Lower leg skin (tissue), 4 donors: ENCODE measurements around the gene HNRNPAB. TPM values are rescaled to one million over a fixed set of nuclear protein-coding genes. Genes with fewer than 3 reads are reported as not detected.
"Not testable (repeated sequence)": the region's sequence is repeated elsewhere in the genome, so short reads cannot be mapped to it uniquely, and the experiment has no call there.

Experiments
- DNase-seq, 2 donors: peaks; one replicate each; pipeline ENCODE4 v3.0.0-alpha.2; 2019; ENCODE audit warnings: low spot score in 2 of 2
- H3K4me3 ChIP-seq: fragments of 200-600 bp; sonication (generic); 2 replicates; pipeline ENCODE4 v1.5.1; 2017; ENCODE audit warnings: mild to moderate bottlenecking, low read depth; ENCODE audit not compliant: poor library complexity, severe bottlenecking
- POLR2A ChIP-seq, 2 donors: fragments of 450-650 bp; IDR thresholded peaks; one replicate each; pipeline ENCODE4 v1.6.1; 2016 to 2017; ENCODE audit warnings: antibody characterized with exemption in 2 of 2, mild to moderate bottlenecking in 1 of 2, moderate library complexity in 1 of 2
- WGBS, 2 donors: methylation state at CpG; one replicate each; pipeline ENCODE4 v1.1.5; 2018; 5-methylcytosine and 5-hydroxymethylcytosine counted together
- intact Hi-C: fragments of 100-400 bp; cut with DNase I; formaldehyde crosslinking; loops from one replicate; pipeline ENCODE4 v1.15.0; 2023; ENCODE audit warnings: low total_unique reads
- total RNA-seq, 4 donors: library from RNA; depleted of rRNA; stranded (reverse); fragments of >200 nt; gene quantifications; one replicate each; pipeline ENCODE4 v1.1.0, GENCODE V29; 2016
- TF ChIP-seq, protein P1 (sequence below), 3 donors: fragments of 450-650 bp; IDR thresholded peaks; one replicate each; pipeline ENCODE4 v1.5.1; 2016; ENCODE audit warnings: antibody characterized with exemption in 3 of 3, mild to moderate bottlenecking in 3 of 3, moderate library complexity in 2 of 3

HNRNPAB gene
- total RNA-seq, 4 donors from 2014 or later, result 76.4 to 124 (median 102) TPM

DNA sequence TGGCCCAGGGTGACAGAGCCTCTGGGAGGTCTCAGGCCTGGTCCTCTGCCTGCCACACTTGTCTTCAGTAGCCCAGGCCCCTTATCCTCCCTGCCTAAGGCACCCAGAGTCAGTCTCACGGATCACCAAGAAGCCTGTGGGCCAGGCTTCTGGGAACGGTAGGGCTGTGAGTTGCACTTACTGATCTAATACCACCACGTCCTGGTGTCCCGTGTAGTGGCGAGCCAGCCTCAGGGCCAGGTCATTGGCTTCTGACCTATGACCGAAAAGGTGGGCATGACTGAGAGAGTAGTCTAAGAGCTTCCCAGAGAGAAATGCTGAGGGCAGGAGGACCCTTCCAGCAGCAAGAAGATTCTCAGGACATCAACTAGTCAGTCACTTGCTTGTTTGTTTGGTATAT lies 20.8 kb downstream of the HNRNPAB start:
- intact Hi-C loops, result no loop called here
- 91 to 94% methylated on average over 6 of the region's 6 CpGs for WGBS, 2 donors
- no peak overlapping the region for H3K4me3 ChIP-seq
- DNase-seq, result no peak
- TF ChIP-seq, protein P1, sequence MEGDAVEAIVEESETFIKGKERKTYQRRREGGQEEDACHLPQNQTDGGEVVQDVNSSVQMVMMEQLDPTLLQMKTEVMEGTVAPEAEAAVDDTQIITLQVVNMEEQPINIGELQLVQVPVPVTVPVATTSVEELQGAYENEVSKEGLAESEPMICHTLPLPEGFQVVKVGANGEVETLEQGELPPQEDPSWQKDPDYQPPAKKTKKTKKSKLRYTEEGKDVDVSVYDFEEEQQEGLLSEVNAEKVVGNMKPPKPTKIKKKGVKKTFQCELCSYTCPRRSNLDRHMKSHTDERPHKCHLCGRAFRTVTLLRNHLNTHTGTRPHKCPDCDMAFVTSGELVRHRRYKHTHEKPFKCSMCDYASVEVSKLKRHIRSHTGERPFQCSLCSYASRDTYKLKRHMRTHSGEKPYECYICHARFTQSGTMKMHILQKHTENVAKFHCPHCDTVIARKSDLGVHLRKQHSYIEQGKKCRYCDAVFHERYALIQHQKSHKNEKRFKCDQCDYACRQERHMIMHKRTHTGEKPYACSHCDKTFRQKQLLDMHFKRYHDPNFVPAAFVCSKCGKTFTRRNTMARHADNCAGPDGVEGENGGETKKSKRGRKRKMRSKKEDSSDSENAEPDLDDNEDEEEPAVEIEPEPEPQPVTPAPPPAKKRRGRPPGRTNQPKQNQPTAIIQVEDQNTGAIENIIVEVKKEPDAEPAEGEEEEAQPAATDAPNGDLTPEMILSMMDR (IDR thresholded peaks at IDR 0.05), result no peak
- no peak for TF ChIP-seq POLR2A (IDR thresholded peaks at IDR 0.05)

DNA sequence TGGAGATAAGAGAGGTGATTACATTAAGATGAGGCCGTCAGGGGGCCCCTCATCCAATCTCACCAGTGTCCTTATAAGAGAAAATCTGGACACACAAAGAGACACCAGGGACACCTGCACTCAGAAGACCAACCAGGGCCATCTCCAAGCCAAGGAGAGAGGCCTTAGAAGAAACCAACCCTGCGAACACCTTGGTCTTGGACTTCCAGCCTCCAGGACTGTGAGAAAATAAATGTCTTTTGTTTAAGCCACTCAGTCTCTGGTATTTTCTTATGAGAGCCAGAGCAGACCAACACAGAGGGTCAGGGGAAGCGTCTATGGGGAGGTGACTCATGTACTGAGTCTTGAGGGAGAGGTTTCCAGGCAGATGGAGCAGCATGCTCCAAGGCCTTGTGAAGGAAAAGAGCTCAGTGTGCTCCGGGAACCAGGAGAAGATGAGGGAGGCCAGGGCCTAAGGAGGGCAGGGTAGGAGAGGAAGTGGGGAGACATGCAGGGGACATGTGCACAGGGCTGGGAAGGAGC lies 22.9 kb downstream of the HNRNPAB start:
- intact Hi-C loops, result no loop called here
- no peak overlapping the region for H3K4me3 ChIP-seq
- DNase-seq, result no peak
- WGBS, 2 donors, result 86 to 100% methylated on average over 4 of the region's 4 CpGs
- TF ChIP-seq, protein P1 (IDR thresholded peaks at IDR 0.05), result no peak
- TF ChIP-seq POLR2A (IDR thresholded peaks at IDR 0.05), result no peak

DNA sequence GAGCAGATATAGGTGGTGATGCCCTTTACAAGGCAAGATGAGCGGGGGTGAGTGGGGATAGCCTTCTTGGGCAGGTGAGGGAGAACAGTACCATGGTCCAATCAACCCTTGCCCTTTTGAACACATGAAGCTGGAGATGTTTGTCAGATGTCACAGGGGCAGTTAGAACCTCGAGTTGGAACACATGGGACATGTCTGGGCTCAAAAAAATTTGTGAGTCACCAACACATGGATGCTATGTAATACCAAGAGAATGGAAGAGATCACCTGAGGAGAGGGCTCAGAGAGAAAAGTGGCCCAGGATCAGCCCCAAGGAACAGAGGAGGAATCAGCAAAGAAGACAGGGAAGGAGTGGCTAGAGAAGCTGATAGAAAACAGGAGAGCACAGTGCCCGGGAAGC lies 23.6 kb downstream of the HNRNPAB start:
- H3K4me3 ChIP-seq, result no peak overlapping the region
- TF ChIP-seq POLR2A (IDR thresholded peaks at IDR 0.05), result no peak
- TF ChIP-seq, protein P1 (IDR thresholded peaks at IDR 0.05), result no peak
- DNase-seq, result no peak
- intact Hi-C loops, result no loop called here
- 78 to 82% methylated on average over 3 of the region's 3 CpGs for WGBS, 2 donors

DNA sequence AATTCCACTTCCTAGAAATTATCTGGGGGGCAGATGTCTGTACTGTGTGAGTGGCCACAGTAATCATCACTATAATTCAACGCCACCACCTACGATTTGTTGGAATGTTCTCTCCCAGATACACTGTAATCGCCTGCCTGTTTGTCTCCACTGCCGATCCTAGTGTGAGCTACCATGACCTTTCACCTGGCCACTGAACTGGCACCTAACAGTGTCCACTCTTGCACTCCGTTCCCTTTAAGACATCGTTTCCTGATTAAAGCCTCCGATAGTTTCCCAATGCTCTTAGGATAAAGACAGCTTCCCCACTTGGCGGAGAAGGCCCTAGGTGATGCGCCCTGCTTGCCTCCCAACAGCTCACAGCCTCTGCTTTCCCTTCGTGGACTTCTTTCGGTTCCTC lies 24.3 kb downstream of the HNRNPAB start:
- TF ChIP-seq, protein P1 (IDR thresholded peaks at IDR 0.05), result no peak
- no peak for TF ChIP-seq POLR2A (IDR thresholded peaks at IDR 0.05)
- DNase-seq, result no peak
- WGBS, 2 donors, result 95% methylated on average over 11 of the region's 11 CpGs
- intact Hi-C loops, result no loop called here
- no peak overlapping the region for H3K4me3 ChIP-seq

DNA sequence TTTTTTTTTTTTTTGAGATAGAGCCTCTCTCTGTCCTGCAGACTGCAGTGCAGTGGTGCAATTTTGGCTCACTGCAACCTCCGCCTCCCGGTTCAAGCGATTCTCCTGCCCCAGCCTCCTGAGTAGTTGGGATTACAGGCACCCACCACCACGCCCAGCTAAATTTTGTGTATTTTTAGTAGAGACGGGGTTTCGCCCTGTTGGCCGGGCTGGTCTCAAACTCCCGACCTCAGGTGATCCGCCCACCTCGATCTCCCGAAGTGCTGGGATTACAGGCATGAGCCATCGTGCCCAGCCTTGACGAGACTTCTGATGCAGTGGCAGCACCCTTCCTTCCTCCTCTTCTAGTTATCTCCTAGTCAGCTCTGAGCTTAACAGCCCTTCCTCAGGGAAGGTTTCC lies 24.8 kb downstream of the HNRNPAB start:
- DNase-seq, intact Hi-C loops, H3K4me3 ChIP-seq: not testable (repeated sequence)
- WGBS, 2 donors, result 97 to 98% methylated on average over 13 of the region's 13 CpGs

DNA sequence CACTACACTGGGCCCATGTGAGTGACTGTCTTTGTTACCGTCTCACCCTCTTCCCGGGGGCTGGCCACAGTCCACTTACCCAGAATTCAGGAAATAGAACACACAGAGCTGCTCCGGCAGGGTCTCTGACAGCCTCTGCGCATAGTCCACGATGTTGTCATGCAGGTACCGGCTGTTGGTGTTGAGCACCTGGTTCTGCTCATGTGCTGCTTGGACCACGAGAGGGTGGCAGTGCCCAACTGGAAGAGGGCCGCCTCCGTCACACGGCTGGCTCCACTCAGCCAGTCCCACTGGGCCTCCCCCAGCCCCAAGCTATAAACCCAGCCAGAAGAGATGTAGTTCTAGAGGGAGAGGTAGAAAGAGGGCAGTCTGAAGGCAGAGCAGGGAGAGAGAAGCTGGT lies 25.5 kb downstream of the HNRNPAB start:
- TF ChIP-seq, protein P1 (IDR thresholded peaks at IDR 0.05), result no peak
- no peak for TF ChIP-seq POLR2A (IDR thresholded peaks at IDR 0.05)
- H3K4me3 ChIP-seq, result no peak overlapping the region
- intact Hi-C loops, result no loop called here
- DNase-seq, result no peak
- WGBS, 2 donors, result 93 to 97% methylated on average over 10 of the region's 10 CpGs
